Measurements from ENCODE around the gene KCNE2. TPM values are rescaled to one million over a fixed set of nuclear protein-coding genes. Genes with fewer than 3 reads are reported as not detected.
"Not testable (repeated sequence)": the region's sequence is repeated elsewhere in the genome, so short reads cannot be mapped to it uniquely, and the experiment has no call there.

The KCNE2 gene
- total RNA-seq, 1 donor from 2014 or later = not detected

GRCh38 chr21:34406102-34406501, 42.3 kb downstream of the KCNE2 start:
- not testable (repeated sequence) for H3K27me3 ChIP-seq (ENCODE audit: control insufficient read depth, insufficient read depth, low read length); FAIRE-seq; H3K36me3 ChIP-seq (ENCODE audit: control insufficient read depth, insufficient read depth, low read length); DNase-seq (ENCODE audit: low read depth); H3K4me3 ChIP-seq (ENCODE audit: low read depth, low read length)

GRCh38 chr21:34406676-34407075, 42.9 kb downstream of the KCNE2 start:
- H3K36me3 ChIP-seq (ENCODE audit: control insufficient read depth, insufficient read depth, low read length); FAIRE-seq; H3K27me3 ChIP-seq (ENCODE audit: control insufficient read depth, insufficient read depth, low read length); DNase-seq (ENCODE audit: low read depth); H3K4me3 ChIP-seq (ENCODE audit: low read depth, low read length): not testable (repeated sequence)

GRCh38 chr21:34407294-34407693, 43.5 kb downstream of the KCNE2 start:
- FAIRE-seq; H3K36me3 ChIP-seq (ENCODE audit: control insufficient read depth, insufficient read depth, low read length); H3K4me3 ChIP-seq (ENCODE audit: low read depth, low read length); H3K27me3 ChIP-seq (ENCODE audit: control insufficient read depth, insufficient read depth, low read length); DNase-seq (ENCODE audit: low read depth): not testable (repeated sequence)

- not testable (repeated sequence) for H3K27me3 ChIP-seq (ENCODE audit: control insufficient read depth, insufficient read depth, low read length); FAIRE-seq; H3K4me3 ChIP-seq (ENCODE audit: low read depth, low read length); H3K36me3 ChIP-seq (ENCODE audit: control insufficient read depth, insufficient read depth, low read length); DNase-seq (ENCODE audit: low read depth)
Observed at GRCh38 chr21:34417448-34418077, 53.8 kb downstream of the KCNE2 start.

Other genes starting within 250 kb of the KCNE2 start
- 2.9 and 9.7 TPM in 2 replicates for gene SMIM11, start 11.5 kb downstream of the KCNE2 start, total RNA-seq
- gene SMIM34, start 59.9 kb downstream of the KCNE2 start, total RNA-seq = 0.79 and 6.8 TPM in 2 replicates
- gene KCNE1, start 148.2 kb downstream of the KCNE2 start, total RNA-seq = 0.26 and 1.0 TPM in 2 replicates

Data from bronchial epithelial cell (primary cell).